ENCODE data around the gene PROM1. TPM values are rescaled to one million over a fixed set of nuclear protein-coding genes. Genes with fewer than 3 reads are reported as not detected.

The PROM1 gene
- total and polyA plus RNA-seq, 2 of the 8 experiments (the other 6 are each of a cell fraction or from before 2014, with no cell fraction given): 36.0 to 59.7 TPM

GRCh38 chr4:16072168-16072567, 11.7 kb downstream of the PROM1 start:
- Histone ChIP-seq H3K4ac (replicated peaks; ENCODE audit: insufficient read length, low read depth, low read length) (no peak overlapping the region), H3K18ac (ENCODE audit: extremely low read depth, low read length) (no peak overlapping the region), H3K14ac (ENCODE audit: insufficient read length) (no peak overlapping the region), H3K79me1 (ENCODE audit: low read depth, low read length) (peaks cover 8% of the 10 kb centered on the region), H2BK5ac (ENCODE audit: low read depth, low read length) (no peak overlapping the region), H3K79me2 (ENCODE audit: control insufficient read depth in 1 of 2, insufficient read depth in 2 of 2, low read length in 2 of 2) (peaks cover 12 to 90% of the 10 kb centered on the region in 2 experiments), H2BK15ac (ENCODE audit: low read length) (no peak overlapping the region), H3K9ac (replicated peaks in 1 of 4; ENCODE audit: extremely low read depth in 1 of 4, low read depth in 3 of 4, low read length in 3 of 4) (no peak overlapping the region), H4K91ac (replicated peaks; ENCODE audit: insufficient read length, low read length) (no peak overlapping the region), H3K56ac (replicated peaks; ENCODE audit: insufficient read length, low read depth, low read length) (no peak overlapping the region), H2AFZ (ENCODE audit: low read length) (no peak overlapping the region), H3K23me2 (ENCODE audit: low read depth, low read length) (no peaks in the 10 kb centered on the region), H4K5ac (ENCODE audit: insufficient read length, low read depth, low read length) (no peak overlapping the region), H3K23ac (ENCODE audit: insufficient read length) (no peak overlapping the region), H4K8ac (ENCODE audit: extremely low read depth, insufficient read depth, low read length) (no peak overlapping the region), H3K27ac (ENCODE audit: low read depth, low read length) (no peak overlapping the region), H3K4me3 (ENCODE audit: extremely low read depth in 1 of 4, insufficient read depth in 2 of 4, low read depth in 3 of 4, low read length in 4 of 4) (no peak overlapping the region), H2BK20ac (ENCODE audit: low read length) (no peak overlapping the region), H2BK120ac (replicated peaks; ENCODE audit: low read depth, low read length) (no peak overlapping the region), H3K36me3 (ENCODE audit: control insufficient read depth in 2 of 4, insufficient read depth in 4 of 4, low read length in 3 of 4) (peaks cover 0 to 31% (median 17%) of the 10 kb centered on the region in 4 experiments; a peak in 6 of 8 replicates), H2AK5ac (ENCODE audit: low read depth, low read length) (no peak overlapping the region), H4K20me1 (replicated peaks in 1 of 2; ENCODE audit: control insufficient read depth in 1 of 2, insufficient read depth in 2 of 2, low read length in 2 of 2) (peaks cover 2 to 9% of the 10 kb centered on the region in 2 experiments), H3K4me1 (replicated peaks in 1 of 4; ENCODE audit: control insufficient read depth in 3 of 4, insufficient read depth in 4 of 4, low read length in 3 of 4) (peaks cover 3 to 19% (median 4%) of the 10 kb centered on the region in 4 experiments; a peak in 6 of 7 replicates), H2BK12ac (ENCODE audit: low read depth, low read length) (no peak overlapping the region), H3K4me2 (ENCODE audit: insufficient read depth in 1 of 2, low read depth in 2 of 2, low read length in 2 of 2) (no peak overlapping the region), H3K9me3 (ENCODE audit: insufficient read depth in 2 of 2, low read depth in 1 of 2, low read length in 1 of 2) (no peaks in the 10 kb centered on the region), H3K27me3 (replicated peaks in 1 of 4; ENCODE audit: control insufficient read depth in 3 of 4, extremely low read depth in 1 of 4, insufficient read depth in 3 of 4, low read length in 3 of 4) (no peaks in the 10 kb centered on the region)
- no peak for DNase-seq (ENCODE audit: low read depth in 1 of 2, low spot score in 2 of 2)
- ChIA-PET POLR2A (ENCODE audit: partially characterized antibody) (interaction anchor here (0.9 to 2.5 kb wide), 2 partner anchors 9 to 10 kb away, joined by 4 to 16 read pairs; partner anchors contain the start of gene PROM1), CTCF (ENCODE audit: partially characterized antibody) (interaction anchor here (1.2 kb wide), 1 partner anchor 134 kb away, joined by 3 read pairs; no protein-coding TSS in a partner anchor)
- FAIRE-seq: no peak
- no peak for TF ChIP-seq ASH2L (IDR thresholded peaks at IDR 0.05; ENCODE audit: low read length)
- TF ChIP-seq MAFK (IDR thresholded peaks at IDR 0.05; ENCODE audit: low read depth, low read length): no peak
- TF ChIP-seq BACH1 (IDR thresholded peaks at IDR 0.05; ENCODE audit: low read length): no peak
- no peak for TF ChIP-seq KDM5A (IDR thresholded peaks at IDR 0.05; ENCODE audit: low read length)
- TF ChIP-seq CTCF (IDR thresholded peaks at IDR 0.05; ENCODE audit: control extremely low read depth in 1 of 3, insufficient read depth in 1 of 3, low read depth in 1 of 3, low read length in 3 of 3): no peak
- TF ChIP-seq ATF3 (IDR thresholded peaks at IDR 0.05; ENCODE audit: insufficient read depth, low read depth, low read length): no peak
- TF ChIP-seq POU5F1 (IDR thresholded peaks at IDR 0.05; ENCODE audit: low read depth, low read length): no peak
- TF ChIP-seq USF2 (IDR thresholded peaks at IDR 0.05; ENCODE audit: low read length): no peak
- TF ChIP-seq CREB1 (IDR thresholded peaks at IDR 0.05): no peak
- no peak for TF ChIP-seq NRF1 (IDR thresholded peaks at IDR 0.05; ENCODE audit: low read depth, low read length)
- TF ChIP-seq TAF7 (optimal IDR thresholded peaks at IDR 0.05; ENCODE audit: borderline replicate concordance, low read depth, low read length): no peak

All from H1 (cell line).